BE2C (cell line): ENCODE data around the gene AUTS2.

Source experiments
- DNase-seq: peaks from one replicate; pipeline ENCODE4 v3.0.0-alpha.2; 2020
- H3K27me3 ChIP-seq: fragments of 250-450 bp; sonication (Bioruptor Pico); 2 replicates; pipeline ENCODE4 v1.5.1; 2020; ENCODE audit warnings: mild to moderate bottlenecking
- H3K36me3 ChIP-seq: fragments of 250-450 bp; sonication (Bioruptor Pico); 2 replicates; pipeline ENCODE4 v1.5.1; 2020; ENCODE audit warnings: mild to moderate bottlenecking
- H3K4me1 ChIP-seq: fragments of 250-450 bp; sonication (Bioruptor Pico); 2 replicates; pipeline ENCODE4 v1.5.1; 2020
- H3K4me3 ChIP-seq: 2 replicates; pipeline ENCODE4 v1.5.1; 2011; ENCODE audit warnings: low read depth, low read length
- H3K9me3 ChIP-seq: fragments of 250-450 bp; sonication (Bioruptor Pico); 2 replicates; pipeline ENCODE4 v1.5.1; 2020
- CTCF ChIP-seq: IDR thresholded peaks from 2 replicates; pipeline ENCODE4 v1.5.1; 2012; ENCODE audit warnings: mild to moderate bottlenecking, low read depth, low read length

AUTS2 gene

GRCh38 chr7:70314221-70314620, 715.9 kb downstream of the AUTS2 start:
- Histone ChIP-seq H3K4me3 (no peak overlapping the region), H3K9me3 (no peaks in the 10 kb centered on the region), H3K36me3 (no peaks in the 10 kb centered on the region), H3K27me3 (no peaks in the 10 kb centered on the region), H3K4me1 (no peaks in the 10 kb centered on the region)
- no peak for TF ChIP-seq CTCF
- no peak for DNase-seq

- Histone ChIP-seq H3K36me3 (no peaks in the 10 kb centered on the region), H3K4me1 (no peaks in the 10 kb centered on the region), H3K4me3 (no peak overlapping the region), H3K27me3 (no peaks in the 10 kb centered on the region), H3K9me3 (no peaks in the 10 kb centered on the region)
- no peak for DNase-seq
- TF ChIP-seq CTCF: no peak
Observed at GRCh38 chr7:70316745-70317144, 718.5 kb downstream of the AUTS2 start.

- Histone ChIP-seq H3K36me3 (no peaks in the 10 kb centered on the region), H3K9me3 (no peaks in the 10 kb centered on the region), H3K4me3 (no peak overlapping the region), H3K4me1 (no peaks in the 10 kb centered on the region), H3K27me3 (no peaks in the 10 kb centered on the region)
- TF ChIP-seq CTCF: no peak
- no peak for DNase-seq
Observed at GRCh38 chr7:70317356-70317755, 719.1 kb downstream of the AUTS2 start.

GRCh38 chr7:70318511-70318910, 720.2 kb downstream of the AUTS2 start:
- no peak for DNase-seq
- TF ChIP-seq CTCF: no peak
- H3K4me1 ChIP-seq: no peaks in the 10 kb centered on the region; the same call in 1 of the 2 replicates
- no peaks in the 10 kb centered on the region for H3K9me3 ChIP-seq
- no peaks in the 10 kb centered on the region for H3K36me3 ChIP-seq
- no peak overlapping the region for H3K4me3 ChIP-seq
- H3K27me3 ChIP-seq: no peaks in the 10 kb centered on the region

- no peak for DNase-seq
- Histone ChIP-seq H3K4me3 (no peak overlapping the region), H3K27me3 (no peaks in the 10 kb centered on the region), H3K9me3 (no peaks in the 10 kb centered on the region), H3K4me1 (no peaks in the 10 kb centered on the region; the same call in 1 of the 2 replicates), H3K36me3 (no peaks in the 10 kb centered on the region)
- TF ChIP-seq CTCF: no peak
Observed at GRCh38 chr7:70319057-70319456, 720.8 kb downstream of the AUTS2 start.

GRCh38 chr7:70321016-70321590, 722.8 kb downstream of the AUTS2 start:
- DNase-seq: no peak
- TF ChIP-seq CTCF: no peak
- peaks cover 5% of the 10 kb centered on the region for H3K4me1 ChIP-seq
- H3K27me3 ChIP-seq: no peaks in the 10 kb centered on the region
- no peak overlapping the region for H3K4me3 ChIP-seq
- no peaks in the 10 kb centered on the region for H3K36me3 ChIP-seq
- H3K9me3 ChIP-seq: no peaks in the 10 kb centered on the region
